Lower leg skin (tissue), 4 donors: ENCODE measurements around the gene CDADC1. TPM values are rescaled to one million over a fixed set of nuclear protein-coding genes. Genes with fewer than 3 reads are reported as not detected.

Experiments
- DNase-seq, 2 donors: peaks; one replicate each; pipeline ENCODE4 v3.0.0-alpha.2; 2019; ENCODE audit warnings: low spot score in 2 of 2
- H3K4me3 ChIP-seq: fragments of 200-600 bp; sonication (generic); 2 replicates; pipeline ENCODE4 v1.5.1; 2017; ENCODE audit warnings: mild to moderate bottlenecking, low read depth; ENCODE audit not compliant: poor library complexity, severe bottlenecking
- CTCF ChIP-seq, 3 donors: fragments of 450-650 bp; IDR thresholded peaks; one replicate each; pipeline ENCODE4 v1.5.1; 2016; ENCODE audit warnings: antibody characterized with exemption in 3 of 3, mild to moderate bottlenecking in 3 of 3, moderate library complexity in 2 of 3
- POLR2A ChIP-seq, 2 donors: fragments of 450-650 bp; IDR thresholded peaks; one replicate each; pipeline ENCODE4 v1.6.1; 2016 to 2017; ENCODE audit warnings: antibody characterized with exemption in 2 of 2, mild to moderate bottlenecking in 1 of 2, moderate library complexity in 1 of 2
- WGBS, 2 donors: methylation state at CpG; one replicate each; pipeline ENCODE4 v1.1.5; 2018; 5-methylcytosine and 5-hydroxymethylcytosine counted together
- intact Hi-C: fragments of 100-400 bp; cut with DNase I; formaldehyde crosslinking; loops from one replicate; pipeline ENCODE4 v1.15.0; 2023; ENCODE audit warnings: low total_unique reads
- total RNA-seq, 4 donors: library from RNA; depleted of rRNA; stranded (reverse); fragments of >200 nt; gene quantifications; one replicate each; pipeline ENCODE4 v1.1.0, GENCODE V29; 2016

Gene CDADC1
- total RNA-seq, 4 donors from 2014 or later: 0.84 to 7.2 (median 1.9) TPM

GRCh38 chr13:49314344-49314882 is 66.7 kb downstream of the CDADC1 start:
- intact Hi-C loops: no loop called here
- H3K4me3 ChIP-seq: no peak overlapping the region
- TF ChIP-seq POLR2A (IDR thresholded peaks at IDR 0.05) (no peak), CTCF (IDR thresholded peaks at IDR 0.05) (no peak)
- WGBS, 2 donors: 47 to 78% methylated on average over 6 of the region's 6 CpGs
- no peak for DNase-seq

- WGBS, 2 donors: 89 to 90% methylated on average over 3 of the region's 3 CpGs
- peak in 1 of 2 donors; percentile 40 for DNase-seq
- no peak overlapping the region for H3K4me3 ChIP-seq
- intact Hi-C loops: no loop called here
- TF ChIP-seq POLR2A (IDR thresholded peaks at IDR 0.05) (no peak), CTCF (IDR thresholded peaks at IDR 0.05) (no peak)
Observed at GRCh38 chr13:49315036-49315565, 67.4 kb downstream of the CDADC1 start.

- DNase-seq: no peak
- H3K4me3 ChIP-seq: no peak overlapping the region
- TF ChIP-seq CTCF (IDR thresholded peaks at IDR 0.05) (no peak), POLR2A (IDR thresholded peaks at IDR 0.05) (no peak)
- intact Hi-C loops: no loop called here
- WGBS, 2 donors: 95 to 96% methylated on average over 5 of the region's 5 CpGs
Observed at GRCh38 chr13:49315756-49316482, 68.2 kb downstream of the CDADC1 start.

- no peak for DNase-seq
- TF ChIP-seq POLR2A (IDR thresholded peaks at IDR 0.05) (no peak), CTCF (IDR thresholded peaks at IDR 0.05) (no peak)
- no peak overlapping the region for H3K4me3 ChIP-seq
- intact Hi-C loops: no loop called here
Observed at GRCh38 chr13:49319551-49319950, 71.8 kb downstream of the CDADC1 start.

GRCh38 chr13:49319951-49320350 is 72.2 kb downstream of the CDADC1 start:
- 75 to 78% methylated on average over 2 of the region's 2 CpGs for WGBS, 2 donors
- H3K4me3 ChIP-seq: no peak overlapping the region
- DNase-seq: no peak
- TF ChIP-seq CTCF (IDR thresholded peaks at IDR 0.05) (no peak), POLR2A (IDR thresholded peaks at IDR 0.05) (no peak)
- intact Hi-C loops: loop anchor here (5.0 kb wide), 1 partner anchor 1723 kb away; no protein-coding TSS in a partner anchor
